HepG2 (cell line): ENCODE measurements around the gene ITGAE. TPM values are rescaled to one million over a fixed set of nuclear protein-coding genes. Genes with fewer than 3 reads are reported as not detected.

Experiments used
- CHD2 ChIP-seq: IDR thresholded peaks from 2 replicates; pipeline ENCODE4 v1.6.1; 2011; ENCODE audit warnings: low read depth, low read length, improper control_type of control experiment
- EP300 ChIP-seq, 3 experiments: sonication (generic) in 1 of 3; formaldehyde crosslinking in 1 of 3; IDR thresholded peaks; 2 replicates each; pipeline versions ENCODE4 v1.5.1 to v1.6.1; 2011 to 2020; ENCODE audit warnings: low read depth in 2 of 3, low read length in 2 of 3, borderline replicate concordance in 1 of 3, improper control_type of control experiment in 1 of 3, mild to moderate bottlenecking in 1 of 3, missing genetic modification reagents in 1 of 3, moderate library complexity in 1 of 3
- GLI4 ChIP-seq: sonication (generic); formaldehyde crosslinking; IDR thresholded peaks from 2 replicates; pipeline ENCODE4 v1.5.1; 2020; ENCODE audit warnings: missing genetic modification reagents, mild to moderate bottlenecking, moderate library complexity, borderline replicate concordance
- ISX ChIP-seq: sonication (generic); formaldehyde crosslinking; conservative IDR thresholded peaks from 2 replicates; pipeline ENCODE4 v1.5.0; 2020; ENCODE audit warnings: missing genetic modification reagents
- MAFF ChIP-seq: IDR thresholded peaks from 2 replicates; pipeline ENCODE4 v1.6.1; 2011; ENCODE audit warnings: low read depth, low read length, improper control_type of control experiment
- RBAK ChIP-seq: sonication (generic); formaldehyde crosslinking; IDR thresholded peaks from 2 replicates; pipeline ENCODE4 v1.5.1; 2020; ENCODE audit warnings: mild to moderate bottlenecking, missing genetic modification reagents
- RBM22 ChIP-seq: fragments of 200-400 bp; formaldehyde crosslinking; optimal IDR thresholded peaks from 2 replicates; pipeline ENCODE3; 2017; ENCODE audit warnings: mild to moderate bottlenecking, low read length, moderate library complexity
- RNF219 ChIP-seq: sonication (generic); formaldehyde crosslinking; IDR thresholded peaks from 2 replicates; pipeline ENCODE4 v1.5.0; 2020; ENCODE audit warnings: mild to moderate bottlenecking, missing genetic modification reagents
- SIN3A ChIP-seq: IDR thresholded peaks from 2 replicates; pipeline ENCODE4 v1.6.1; 2011; ENCODE audit warnings: low read depth, mild to moderate bottlenecking, control low read depth, low read length, borderline replicate concordance
- TP53 ChIP-seq: sonication (generic); formaldehyde crosslinking; conservative IDR thresholded peaks from 2 replicates; pipeline ENCODE4 v1.4.0; 2020; ENCODE audit warnings: missing genetic modification reagents
- ZBTB34 ChIP-seq: sonication (generic); formaldehyde crosslinking; IDR thresholded peaks from 2 replicates; pipeline ENCODE4 v1.8.0; 2022; ENCODE audit warnings: mild to moderate bottlenecking, missing genetic modification reagents
- ZKSCAN1 ChIP-seq: fragments of 150-350 bp; IDR thresholded peaks from 2 replicates; pipeline ENCODE4 v1.6.1; 2014; ENCODE audit warnings: low read length
- ZNF138 ChIP-seq: sonication (generic); formaldehyde crosslinking; IDR thresholded peaks from 2 replicates; pipeline ENCODE4 v1.5.0; 2020; ENCODE audit warnings: mild to moderate bottlenecking, low read depth, missing genetic modification reagents
- ZNF225 ChIP-seq: sonication (generic); formaldehyde crosslinking; IDR thresholded peaks from 2 replicates; pipeline ENCODE4 v1.4.0; 2020; ENCODE audit warnings: mild to moderate bottlenecking, missing genetic modification reagents
- ZNF672 ChIP-seq: sonication (generic); formaldehyde crosslinking; IDR thresholded peaks from 2 replicates; pipeline ENCODE4 v1.8.1; 2022; ENCODE audit warnings: missing genetic modification reagents
- ZNF747 ChIP-seq: sonication (generic); formaldehyde crosslinking; IDR thresholded peaks from 2 replicates; pipeline ENCODE4 v1.8.1; 2023; ENCODE audit warnings: missing genetic modification reagents, mild to moderate bottlenecking, borderline replicate concordance
- polyA plus RNA-seq, 8 experiments: library from polyadenylated mRNA; depleted of rRNA in 3 of 8; stranded (reverse) in 7 of 8; unstranded in 1 of 8; fragments of >200 nt; fragmentation: Illumina TruSeq in 4 of 8; extraction: Trizol in 4 of 8; gene quantifications; 2 replicates each; pipeline versions ENCODE4 v1.2.1 to v1.2.3, GENCODE V29; 2011 to 2016; ENCODE audit warnings: low read depth in 4 of 8, missing spikeins in 1 of 8, mixed read lengths in 1 of 8; ENCODE audit not compliant: insufficient read depth in 1 of 8
- total RNA-seq, 5 experiments: library from RNA; depleted of rRNA; stranded (reverse); fragments of >200 nt; fragmentation: Illumina TruSeq; extraction: Trizol; gene quantifications; 2 replicates each; pipeline ENCODE4 v1.2.3, GENCODE V29; 2016; ENCODE audit warnings: low read depth in 1 of 5
- TF ChIP-seq, protein P1 (sequence below): sonication (generic); formaldehyde crosslinking; IDR thresholded peaks from 2 replicates; pipeline ENCODE4 v1.5.0; 2020; ENCODE audit warnings: mild to moderate bottlenecking, missing genetic modification reagents
- TF ChIP-seq, protein P2 (sequence below): sonication (generic); formaldehyde crosslinking; IDR thresholded peaks from 2 replicates; pipeline ENCODE4 v1.4.0; 2020; ENCODE audit warnings: mild to moderate bottlenecking, low read depth, missing genetic modification reagents
- TF ChIP-seq, protein P3 (sequence below): sonication (generic); formaldehyde crosslinking; IDR thresholded peaks from 2 replicates; pipeline ENCODE4 v1.4.0; 2020; ENCODE audit warnings: mild to moderate bottlenecking, missing genetic modification reagents

The ITGAE gene
- total and polyA plus RNA-seq, 2 of the 13 experiments (the other 11 are each of a cell fraction or from before 2014, with no cell fraction given): 42.3 to 49.0 TPM

DNA sequence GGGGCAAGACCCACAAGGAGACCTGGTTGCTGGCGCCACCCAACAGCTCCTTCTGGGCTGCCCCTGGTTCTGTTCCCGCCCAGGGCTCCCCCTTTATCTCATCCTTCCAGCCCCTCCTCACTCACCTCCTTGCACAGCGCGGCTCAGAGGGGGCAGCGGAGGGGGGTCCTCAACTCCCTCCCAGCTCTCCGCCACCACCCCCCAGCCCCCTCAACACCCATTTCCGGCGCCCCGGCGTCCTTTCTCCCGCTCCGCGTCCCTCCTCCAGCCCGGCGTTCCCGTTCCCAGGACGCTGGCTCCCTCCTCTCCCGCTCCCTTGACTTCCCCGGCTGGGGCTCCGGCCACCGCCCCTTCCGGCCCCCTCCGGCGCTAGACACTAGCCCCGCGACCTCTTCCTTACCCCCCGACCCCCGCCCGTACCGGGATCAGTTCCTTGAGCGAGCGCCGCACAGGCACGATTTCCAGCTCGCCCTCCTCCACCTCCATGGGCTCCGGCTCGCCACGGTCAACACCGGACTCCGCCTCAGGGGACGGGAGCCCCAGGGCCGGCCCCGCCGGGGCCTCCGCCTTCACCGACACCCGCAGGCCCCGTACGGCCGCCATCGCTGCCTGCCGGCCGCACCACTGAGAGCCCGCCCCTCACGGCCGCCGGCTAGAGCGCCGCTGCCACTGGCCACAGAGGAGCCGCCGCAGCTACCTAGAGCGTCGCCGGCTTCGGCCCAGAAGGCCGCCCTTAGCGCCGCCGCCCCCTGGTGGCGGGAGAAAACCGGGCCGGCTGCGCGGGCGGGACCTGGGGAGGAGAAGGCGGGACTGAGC lies 44.8 kb upstream of the ITGAE start, which contains the start of gene NCBP3 (continued):
- TF ChIP-seq RNF219 (CRISPR knock-in tag) (no peak), EP300 (IDR thresholded peaks at IDR 0.05; ENCODE audit: low read depth in 2 of 2, low read length in 2 of 2) (peak in 1 of 2 experiments; percentile 26; a peak in 2 of 4 replicates), EP300 (CRISPR knock-in tag; IDR thresholded peaks at IDR 0.05; ENCODE audit: borderline replicate concordance) (peak; percentile 38; the same call in 1 of the 2 replicates), ZNF138 (no peak), RBAK (CRISPR knock-in tag) (no peak), ZNF747 (peak; percentile 86), ISX (CRISPR knock-in tag) (no peak), ZNF225 (CRISPR knock-in tag) (0 out of 2 replicates have a peak, but pooled peaks have one; percentile 32), MAFF (no peak), TP53 (CRISPR knock-in tag) (no peak), ZNF672 (CRISPR knock-in tag) (no peak), GLI4 (CRISPR knock-in tag) (no peak), ZBTB34 (CRISPR knock-in tag) (0 out of 2 replicates have a peak, but pooled peaks have one; percentile 19), SIN3A (no peak), RBM22 (no peak), CHD2 (peak; percentile 28; the same call in 1 of the 2 replicates), ZKSCAN1 (no peak)
- TF ChIP-seq, protein P1, sequence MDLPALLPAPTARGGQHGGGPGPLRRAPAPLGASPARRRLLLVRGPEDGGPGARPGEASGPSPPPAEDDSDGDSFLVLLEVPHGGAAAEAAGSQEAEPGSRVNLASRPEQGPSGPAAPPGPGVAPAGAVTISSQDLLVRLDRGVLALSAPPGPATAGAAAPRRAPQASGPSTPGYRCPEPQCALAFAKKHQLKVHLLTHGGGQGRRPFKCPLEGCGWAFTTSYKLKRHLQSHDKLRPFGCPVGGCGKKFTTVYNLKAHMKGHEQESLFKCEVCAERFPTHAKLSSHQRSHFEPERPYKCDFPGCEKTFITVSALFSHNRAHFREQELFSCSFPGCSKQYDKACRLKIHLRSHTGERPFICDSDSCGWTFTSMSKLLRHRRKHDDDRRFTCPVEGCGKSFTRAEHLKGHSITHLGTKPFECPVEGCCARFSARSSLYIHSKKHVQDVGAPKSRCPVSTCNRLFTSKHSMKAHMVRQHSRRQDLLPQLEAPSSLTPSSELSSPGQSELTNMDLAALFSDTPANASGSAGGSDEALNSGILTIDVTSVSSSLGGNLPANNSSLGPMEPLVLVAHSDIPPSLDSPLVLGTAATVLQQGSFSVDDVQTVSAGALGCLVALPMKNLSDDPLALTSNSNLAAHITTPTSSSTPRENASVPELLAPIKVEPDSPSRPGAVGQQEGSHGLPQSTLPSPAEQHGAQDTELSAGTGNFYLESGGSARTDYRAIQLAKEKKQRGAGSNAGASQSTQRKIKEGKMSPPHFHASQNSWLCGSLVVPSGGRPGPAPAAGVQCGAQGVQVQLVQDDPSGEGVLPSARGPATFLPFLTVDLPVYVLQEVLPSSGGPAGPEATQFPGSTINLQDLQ (CRISPR knock-in tag): 0 out of 2 replicates have a peak, but pooled peaks have one; percentile 45
- TF ChIP-seq, protein P2, sequence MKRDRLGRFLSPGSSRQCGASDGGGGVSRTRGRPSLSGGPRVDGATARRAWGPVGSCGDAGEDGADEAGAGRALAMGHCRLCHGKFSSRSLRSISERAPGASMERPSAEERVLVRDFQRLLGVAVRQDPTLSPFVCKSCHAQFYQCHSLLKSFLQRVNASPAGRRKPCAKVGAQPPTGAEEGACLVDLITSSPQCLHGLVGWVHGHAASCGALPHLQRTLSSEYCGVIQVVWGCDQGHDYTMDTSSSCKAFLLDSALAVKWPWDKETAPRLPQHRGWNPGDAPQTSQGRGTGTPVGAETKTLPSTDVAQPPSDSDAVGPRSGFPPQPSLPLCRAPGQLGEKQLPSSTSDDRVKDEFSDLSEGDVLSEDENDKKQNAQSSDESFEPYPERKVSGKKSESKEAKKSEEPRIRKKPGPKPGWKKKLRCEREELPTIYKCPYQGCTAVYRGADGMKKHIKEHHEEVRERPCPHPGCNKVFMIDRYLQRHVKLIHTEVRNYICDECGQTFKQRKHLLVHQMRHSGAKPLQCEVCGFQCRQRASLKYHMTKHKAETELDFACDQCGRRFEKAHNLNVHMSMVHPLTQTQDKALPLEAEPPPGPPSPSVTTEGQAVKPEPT (CRISPR knock-in tag): no peak
- TF ChIP-seq, protein P3, sequence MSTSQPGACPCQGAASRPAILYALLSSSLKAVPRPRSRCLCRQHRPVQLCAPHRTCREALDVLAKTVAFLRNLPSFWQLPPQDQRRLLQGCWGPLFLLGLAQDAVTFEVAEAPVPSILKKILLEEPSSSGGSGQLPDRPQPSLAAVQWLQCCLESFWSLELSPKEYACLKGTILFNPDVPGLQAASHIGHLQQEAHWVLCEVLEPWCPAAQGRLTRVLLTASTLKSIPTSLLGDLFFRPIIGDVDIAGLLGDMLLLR (CRISPR knock-in tag): no peak; the same call in 1 of the 2 replicates
